ENCODE data around the gene C16orf96.

GRCh38 chr16:4624827-4625559 lies 68.9 kb downstream of the C16orf96 start:
- no peak for TF ChIP-seq CTCF (IDR thresholded peaks at IDR 0.05; ENCODE audit: insufficient read depth, low read length)
- no peak for TF ChIP-seq REST (IDR thresholded peaks at IDR 0.05; ENCODE audit: insufficient replicate concordance, low read depth)
